ENCODE results near the gene SLC25A44. TPM values are rescaled to one million over a fixed set of nuclear protein-coding genes. Genes with fewer than 3 reads are reported as not detected.

SLC25A44 gene
- total RNA-seq, 1 experiment from 2014 or later = 30.9 TPM

- TF ChIP-seq CTCF (conservative IDR thresholded peaks at IDR 0.05; ENCODE audit: low read depth, low read length) (no peak), EZH2 (IDR thresholded peaks at IDR 0.05; ENCODE audit: borderline replicate concordance, low read depth, low read length, poor library complexity, severe bottlenecking) (no peak)
- no peak overlapping the region for H3K4me3 ChIP-seq (ENCODE audit: low read depth, low read length, poor library complexity, severe bottlenecking)
- ChIA-PET CTCF (no interaction called here), POLR2A (ENCODE audit: low non-redundant PET) (no interaction called here)
- no TSS peak for BruUV-seq (replicated peaks)
- intact Hi-C loops (cut with micrococcal nuclease; ENCODE audit: unreplicated experiment) = no loop called here
- peaks cover 53% of the 10 kb centered on the region for H3K36me3 ChIP-seq (ENCODE audit: insufficient read depth, low read length, poor library complexity, severe bottlenecking)
- H3K4me1 ChIP-seq (ENCODE audit: insufficient read depth, low read length, poor library complexity, severe bottlenecking) = no peaks in the 10 kb centered on the region
- no peak overlapping the region for H3K27ac ChIP-seq (ENCODE audit: low read depth, low read length, poor library complexity, severe bottlenecking)
- H3K9me3 ChIP-seq (ENCODE audit: low read depth, low read length, poor library complexity, severe bottlenecking) = no peaks in the 10 kb centered on the region
- H3K27me3 ChIP-seq (replicated peaks; ENCODE audit: insufficient read depth, low read depth, low read length, poor library complexity) = no peaks in the 10 kb centered on the region
- DNase-seq (ENCODE audit: low spot score) = no peak
Measured at GRCh38 chr1:156251527-156251926, 57.6 kb downstream of the SLC25A44 start.

- Histone ChIP-seq H3K4me1 (ENCODE audit: insufficient read depth, low read length, poor library complexity, severe bottlenecking) (no peaks in the 10 kb centered on the region), H3K27me3 (replicated peaks; ENCODE audit: insufficient read depth, low read depth, low read length, poor library complexity) (no peaks in the 10 kb centered on the region), H3K4me3 (ENCODE audit: low read depth, low read length, poor library complexity, severe bottlenecking) (no peak overlapping the region), H3K27ac (ENCODE audit: low read depth, low read length, poor library complexity, severe bottlenecking) (no peak overlapping the region), H3K9me3 (ENCODE audit: low read depth, low read length, poor library complexity, severe bottlenecking) (no peaks in the 10 kb centered on the region), H3K36me3 (ENCODE audit: insufficient read depth, low read length, poor library complexity, severe bottlenecking) (peaks cover 73% of the 10 kb centered on the region)
- POLR2A ChIA-PET (ENCODE audit: low non-redundant PET) = no interaction called here
- no peak for DNase-seq (ENCODE audit: low spot score)
- TF ChIP-seq CTCF (conservative IDR thresholded peaks at IDR 0.05; ENCODE audit: low read depth, low read length) = no peak
- TF ChIP-seq EZH2 (IDR thresholded peaks at IDR 0.05; ENCODE audit: borderline replicate concordance, low read depth, low read length, poor library complexity, severe bottlenecking) = no peak
- CTCF ChIA-PET = interaction anchor here (1.4 kb wide), 1 partner anchor 29 kb away, joined by 3 read pairs; no protein-coding TSS in a partner anchor
- BruUV-seq (replicated peaks) = no TSS peak
- intact Hi-C loops (cut with micrococcal nuclease; ENCODE audit: unreplicated experiment) = no loop called here
Measured at GRCh38 chr1:156253634-156254033, 59.7 kb downstream of the SLC25A44 start.

- Histone ChIP-seq H3K9me3 (ENCODE audit: low read depth, low read length, poor library complexity, severe bottlenecking) (no peaks in the 10 kb centered on the region), H3K4me1 (ENCODE audit: insufficient read depth, low read length, poor library complexity, severe bottlenecking) (no peaks in the 10 kb centered on the region), H3K36me3 (ENCODE audit: insufficient read depth, low read length, poor library complexity, severe bottlenecking) (peaks cover 76% of the 10 kb centered on the region), H3K4me3 (ENCODE audit: low read depth, low read length, poor library complexity, severe bottlenecking) (no peak overlapping the region), H3K27ac (ENCODE audit: low read depth, low read length, poor library complexity, severe bottlenecking) (no peak overlapping the region), H3K27me3 (replicated peaks; ENCODE audit: insufficient read depth, low read depth, low read length, poor library complexity) (no peaks in the 10 kb centered on the region)
- ChIA-PET POLR2A (ENCODE audit: low non-redundant PET) (no interaction called here), CTCF (no interaction called here)
- no TSS peak for BruUV-seq (replicated peaks)
- intact Hi-C loops (cut with micrococcal nuclease; ENCODE audit: unreplicated experiment) = no loop called here
- TF ChIP-seq CTCF (conservative IDR thresholded peaks at IDR 0.05; ENCODE audit: low read depth, low read length) (no peak), EZH2 (IDR thresholded peaks at IDR 0.05; ENCODE audit: borderline replicate concordance, low read depth, low read length, poor library complexity, severe bottlenecking) (no peak)
- no peak for DNase-seq (ENCODE audit: low spot score)
Measured at GRCh38 chr1:156257711-156258110, 63.8 kb downstream of the SLC25A44 start.
